ENCODE data around the gene TPRN.

TPRN gene

GRCh38 chr9:137160054-137160425, 40.5 kb downstream of the TPRN start:
- peaks cover 59% of the 10 kb centered on the region for H3K27me3 ChIP-seq (ENCODE audit: insufficient read depth, low read length)
- WGBS (ENCODE audit: extremely low coverage, insufficient coverage, insufficient read length), result no CpG with 5 or more reads among the region's 17 CpGs
- H2AK5ac ChIP-seq (ENCODE audit: low read length), result no peak overlapping the region
- no peak for DNase-seq
- H3K9me3 ChIP-seq (ENCODE audit: insufficient read depth, low read depth, low read length), result peaks cover 26% of the 10 kb centered on the region
- no peak overlapping the region for H2AFZ ChIP-seq (ENCODE audit: insufficient read depth, low read length, poor library complexity)
- H3K23ac ChIP-seq (ENCODE audit: low read length), result no peak overlapping the region
- H2BK12ac ChIP-seq (ENCODE audit: low read length), result no peak overlapping the region
- H2BK5ac ChIP-seq (ENCODE audit: low read depth, low read length, poor library complexity), result no peak overlapping the region
- H3K18ac ChIP-seq (ENCODE audit: low read length), result no peak overlapping the region
- H3K4me1 ChIP-seq (ENCODE audit: control insufficient read depth in 1 of 2, insufficient read depth in 2 of 2, low read length in 2 of 2), result no peaks in the 10 kb centered on the region
- no peak overlapping the region for H3K27ac ChIP-seq (ENCODE audit: low read depth, low read length)
- no peak overlapping the region for H4K91ac ChIP-seq (ENCODE audit: low read depth, low read length)
- no peak overlapping the region for H3K4me3 ChIP-seq (ENCODE audit: low read depth, low read length)
- H3K4me2 ChIP-seq (ENCODE audit: low read length), result no peak overlapping the region
- H3K79me2 ChIP-seq (ENCODE audit: control insufficient read depth, insufficient read depth, low read length, poor library complexity), result no peaks in the 10 kb centered on the region
- H3K4ac ChIP-seq (ENCODE audit: low read depth, low read length), result no peak overlapping the region
- no peak overlapping the region for H4K8ac ChIP-seq (ENCODE audit: low read depth, low read length)
- H3K14ac ChIP-seq (ENCODE audit: low read length), result no peak overlapping the region
- no peak overlapping the region for H2BK120ac ChIP-seq (ENCODE audit: insufficient read depth, low read length, poor library complexity)
- no peaks in the 10 kb centered on the region for H3K79me1 ChIP-seq (ENCODE audit: low read length)
- no peak overlapping the region for H4K12ac ChIP-seq (ENCODE audit: low read depth, low read length)
- H3K9ac ChIP-seq (ENCODE audit: low read length), result no peak overlapping the region
- H3K36me3 ChIP-seq (ENCODE audit: control insufficient read depth in 1 of 2, insufficient read depth in 2 of 2, low read length in 2 of 2), result no peaks in the 10 kb centered on the region

- H2BK12ac ChIP-seq (ENCODE audit: low read length), result no peak overlapping the region
Measured at GRCh38 chr9:137159105-137160053, 41.2 kb downstream of the TPRN start.

GRCh38 chr9:137158625-137159024, 41.9 kb downstream of the TPRN start:
- no peaks in the 10 kb centered on the region for H3K4me1 ChIP-seq (ENCODE audit: control insufficient read depth in 1 of 2, insufficient read depth in 2 of 2, low read length in 2 of 2)
- no peak overlapping the region for H2AFZ ChIP-seq (ENCODE audit: insufficient read depth, low read length, poor library complexity)
- H3K4me2 ChIP-seq (ENCODE audit: low read length), result no peak overlapping the region
- no peak overlapping the region for H3K23ac ChIP-seq (ENCODE audit: low read length)
- no peak overlapping the region for H3K9ac ChIP-seq (ENCODE audit: low read length)
- no peaks in the 10 kb centered on the region for H3K36me3 ChIP-seq (ENCODE audit: control insufficient read depth in 1 of 2, insufficient read depth in 2 of 2, low read length in 2 of 2)
- no peak overlapping the region for H4K91ac ChIP-seq (ENCODE audit: low read depth, low read length)
- H2AK5ac ChIP-seq (ENCODE audit: low read length), result no peak overlapping the region
- DNase-seq, result no peak
- no peak overlapping the region for H3K4ac ChIP-seq (ENCODE audit: low read depth, low read length)
- H2BK120ac ChIP-seq (ENCODE audit: insufficient read depth, low read length, poor library complexity), result no peak overlapping the region
- no peak overlapping the region for H2BK5ac ChIP-seq (ENCODE audit: low read depth, low read length, poor library complexity)
- H4K8ac ChIP-seq (ENCODE audit: low read depth, low read length), result no peak overlapping the region
- no peak overlapping the region for H4K12ac ChIP-seq (ENCODE audit: low read depth, low read length)
- peaks cover 27% of the 10 kb centered on the region for H3K9me3 ChIP-seq (ENCODE audit: insufficient read depth, low read depth, low read length)
- no peaks in the 10 kb centered on the region for H3K79me2 ChIP-seq (ENCODE audit: control insufficient read depth, insufficient read depth, low read length, poor library complexity)
- H3K27ac ChIP-seq (ENCODE audit: low read depth, low read length), result no peak overlapping the region
- no peak overlapping the region for H3K18ac ChIP-seq (ENCODE audit: low read length)
- no peaks in the 10 kb centered on the region for H3K79me1 ChIP-seq (ENCODE audit: low read length)
- H3K27me3 ChIP-seq (ENCODE audit: insufficient read depth, low read length), result peaks cover 50% of the 10 kb centered on the region
- no peak overlapping the region for H3K4me3 ChIP-seq (ENCODE audit: low read depth, low read length)
- no CpG with 5 or more reads among the region's 4 CpGs for WGBS (ENCODE audit: extremely low coverage, insufficient coverage, insufficient read length)
- H3K14ac ChIP-seq (ENCODE audit: low read length), result no peak overlapping the region
- no peak overlapping the region for H2BK12ac ChIP-seq (ENCODE audit: low read length)

More at GRCh38 chr9:137159105-137160053, 41.2 kb downstream of the TPRN start:
- Histone ChIP-seq H3K9ac (ENCODE audit: low read length) (no peak overlapping the region), H3K27me3 (ENCODE audit: insufficient read depth, low read length) (peaks cover 56% of the 10 kb centered on the region), H3K4me3 (ENCODE audit: low read depth, low read length) (no peak overlapping the region), H3K18ac (ENCODE audit: low read length) (no peak overlapping the region), H3K23ac (ENCODE audit: low read length) (no peak overlapping the region), H3K79me1 (ENCODE audit: low read length) (no peaks in the 10 kb centered on the region), H3K9me3 (ENCODE audit: insufficient read depth, low read depth, low read length) (peaks cover 26% of the 10 kb centered on the region), H4K12ac (ENCODE audit: low read depth, low read length) (no peak overlapping the region), H3K27ac (ENCODE audit: low read depth, low read length) (no peak overlapping the region), H3K14ac (ENCODE audit: low read length) (no peak overlapping the region), H3K4me1 (ENCODE audit: control insufficient read depth in 1 of 2, insufficient read depth in 2 of 2, low read length in 2 of 2) (no peaks in the 10 kb centered on the region), H4K91ac (ENCODE audit: low read depth, low read length) (no peak overlapping the region), H3K4me2 (ENCODE audit: low read length) (no peak overlapping the region), H3K4ac (ENCODE audit: low read depth, low read length) (no peak overlapping the region), H2BK120ac (ENCODE audit: insufficient read depth, low read length, poor library complexity) (no peak overlapping the region), H2AK5ac (ENCODE audit: low read length) (no peak overlapping the region), H3K79me2 (ENCODE audit: control insufficient read depth, insufficient read depth, low read length, poor library complexity) (no peaks in the 10 kb centered on the region), H4K8ac (ENCODE audit: low read depth, low read length) (no peak overlapping the region), H3K36me3 (ENCODE audit: control insufficient read depth in 1 of 2, insufficient read depth in 2 of 2, low read length in 2 of 2) (no peaks in the 10 kb centered on the region), H2BK5ac (ENCODE audit: low read depth, low read length, poor library complexity) (no peak overlapping the region), H2AFZ (ENCODE audit: insufficient read depth, low read length, poor library complexity) (no peak overlapping the region)
- no CpG with 5 or more reads among the region's 14 CpGs for WGBS (ENCODE audit: extremely low coverage, insufficient coverage, insufficient read length)
- no peak for DNase-seq

- peaks cover 43% of the 10 kb centered on the region for H3K27me3 ChIP-seq (ENCODE audit: insufficient read depth, low read length)
- H3K4me1 ChIP-seq (ENCODE audit: control insufficient read depth in 1 of 2, insufficient read depth in 2 of 2, low read length in 2 of 2), result no peaks in the 10 kb centered on the region
- no peak overlapping the region for H3K23ac ChIP-seq (ENCODE audit: low read length)
- no peak overlapping the region for H3K14ac ChIP-seq (ENCODE audit: low read length)
- no CpG with 5 or more reads among the region's 19 CpGs for WGBS (ENCODE audit: extremely low coverage, insufficient coverage, insufficient read length)
- H3K27ac ChIP-seq (ENCODE audit: low read depth, low read length), result no peak overlapping the region
- no peak overlapping the region for H2AFZ ChIP-seq (ENCODE audit: insufficient read depth, low read length, poor library complexity)
- H4K91ac ChIP-seq (ENCODE audit: low read depth, low read length), result no peak overlapping the region
- peaks cover 35% of the 10 kb centered on the region for H3K9me3 ChIP-seq (ENCODE audit: insufficient read depth, low read depth, low read length)
- H3K9ac ChIP-seq (ENCODE audit: low read length), result no peak overlapping the region
- H3K36me3 ChIP-seq (ENCODE audit: control insufficient read depth in 1 of 2, insufficient read depth in 2 of 2, low read length in 2 of 2), result no peaks in the 10 kb centered on the region
- H3K79me2 ChIP-seq (ENCODE audit: control insufficient read depth, insufficient read depth, low read length, poor library complexity), result no peaks in the 10 kb centered on the region
- no peak overlapping the region for H4K8ac ChIP-seq (ENCODE audit: low read depth, low read length)
- H3K79me1 ChIP-seq (ENCODE audit: low read length), result no peaks in the 10 kb centered on the region
- H2BK120ac ChIP-seq (ENCODE audit: insufficient read depth, low read length, poor library complexity), result no peak overlapping the region
- H3K18ac ChIP-seq (ENCODE audit: low read length), result no peak overlapping the region
- no peak overlapping the region for H2BK5ac ChIP-seq (ENCODE audit: low read depth, low read length, poor library complexity)
- H3K4me2 ChIP-seq (ENCODE audit: low read length), result no peak overlapping the region
- no peak overlapping the region for H3K4ac ChIP-seq (ENCODE audit: low read depth, low read length)
- DNase-seq, result no peak
- H3K4me3 ChIP-seq (ENCODE audit: low read depth, low read length), result peak overlapping the region; percentile 21
- no peak overlapping the region for H2BK12ac ChIP-seq (ENCODE audit: low read length)
- H4K12ac ChIP-seq (ENCODE audit: low read depth, low read length), result no peak overlapping the region
- H2AK5ac ChIP-seq (ENCODE audit: low read length), result no peak overlapping the region
Measured at GRCh38 chr9:137157618-137158415, 42.7 kb downstream of the TPRN start.

Data from trophoblast cell (in vitro differentiated cells and primary cell).